Heart right ventricle (tissue), 16 donors: Measurements from ENCODE around the gene C11orf58. TPM values are rescaled to one million over a fixed set of nuclear protein-coding genes. Genes with fewer than 3 reads are reported as not detected.

Source experiments
- ATAC-seq, 8 donors: fragments of 200-7000 bp; cut with Tn5 transposase; one replicate each; pipeline ENCODE4 v1.9.1; 2020; ENCODE audit warnings: mild to moderate bottlenecking in 8 of 8, moderate library complexity in 8 of 8, moderate number of reproducible peaks in 1 of 8
- DNase-seq, 2 donors: peaks; one replicate each; pipeline ENCODE4 v3.0.0-alpha.2; 2020
- H3K27ac ChIP-seq, 10 donors: fragments of 200-600 bp; sonication (generic) in 2 of 10; one replicate each; pipeline versions ENCODE4 v1.5.0 to v1.8.0; 2020 to 2022; ENCODE audit warnings: mild to moderate bottlenecking in 3 of 10
- H3K27me3 ChIP-seq, 7 donors: fragments of 200-600 bp; one replicate each; pipeline ENCODE4 v1.8.0; 2021 to 2022; ENCODE audit warnings: mild to moderate bottlenecking in 2 of 7
- H3K36me3 ChIP-seq, 9 donors: fragments of 200-600 bp; sonication (generic) in 1 of 9; one replicate each; pipeline versions ENCODE4 v1.5.0 to v1.8.0; 2020 to 2022; ENCODE audit warnings: mild to moderate bottlenecking in 2 of 9
- H3K4me1 ChIP-seq, 9 donors: fragments of 200-600 bp; sonication (generic) in 1 of 9; one replicate each; pipeline versions ENCODE4 v1.5.0 to v1.8.0; 2020 to 2022; ENCODE audit warnings: mild to moderate bottlenecking in 4 of 9
- H3K4me3 ChIP-seq, 10 donors: fragments of 200-600 bp; sonication (generic) in 2 of 10; one replicate each; pipeline versions ENCODE4 v1.5.0 to v1.8.0; 2020 to 2022; ENCODE audit warnings: mild to moderate bottlenecking in 7 of 10, moderate library complexity in 2 of 10
- H3K9me3 ChIP-seq, 11 donors: fragments of 200-600 bp in 10 of 11; sonication (generic) in 2 of 11; one replicate each; pipeline versions ENCODE4 v1.5.0 to v1.8.0; 2013 to 2022; ENCODE audit warnings: mild to moderate bottlenecking in 2 of 11, control low read depth in 1 of 11, moderate library complexity in 1 of 11
- WGBS, 2 donors: extraction: QIAGEN DNeasy Blood & Tissue Kit; methylation state at CpG; one replicate each; pipeline ENCODE4 v1.1.7; 2013; ENCODE audit warnings: inconsistent platforms in 1 of 2; 5-methylcytosine and 5-hydroxymethylcytosine counted together
- intact Hi-C, 10 donors: fragments of 100-400 bp; cut with DNase I; formaldehyde crosslinking; loops; one replicate each; pipeline versions ENCODE4 v1.11.1 to v1.14.2; 2022
- long read RNA-seq, 3 donors: library from polyadenylated mRNA; unstranded; transcript quantifications; one replicate each; pipeline ENCODE4 v2.0.0, GENCODE V29; 2020 to 2021
- polyA plus RNA-seq, 2 donors: library from polyadenylated mRNA; stranded (reverse); fragments of 200-250 nt; gene quantifications; one replicate each; pipeline ENCODE4 v1.2.3, GENCODE V29; 2013
- total RNA-seq, 10 donors: library from RNA; stranded (reverse); fragmentation: NEBNext Ultra II Directional in 3 of 10; extraction: Animal tissue kit (Norgen Biotek cat#: 25700) in 3 of 10; gene quantifications; one replicate each; pipeline versions ENCODE4 v1.2.1 to v1.2.4, GENCODE V29; 2021 to 2023
- TF ChIP-seq, protein P1 (sequence below), 9 donors: fragments of 200-600 bp; sonication (generic) in 2 of 9; IDR thresholded peaks; one replicate each; pipeline versions ENCODE4 v1.5.0 to v1.8.0; 2021 to 2022; ENCODE audit warnings: antibody characterized with exemption in 9 of 9, mild to moderate bottlenecking in 5 of 9, moderate library complexity in 1 of 9
- donor health status: Arrhythmogenic right ventricular cardiomyopathy.
- donor health status: ischemic (EF 13 %, LVEDD 7.1; RV severe dilation, severe dysfunction).
- donor health status: healthy with polysubstance abuse.
- donor health status: DM: no; HTN: yes; CAD: no.
- donor health status: DM: no; HTN: no; CAD: no.
- donor health status: ischemic (EF 25% LVEDD 6.9; RV normal size, moderate dysfunction).
- donor health status: ischemic (EF 25% LVEDD 5.7; RV mildly dilated, moderate dysfunction).
- donor health status: healthy.
- donor health status: DM: yes; HTN: yes; CAD: no.
- donor health status: Ischemic cardiomyopathy.
- donor health status: ischemic (EF 35%, LVEDD 5.7; RV mildly dilated, moderate dysfunction).
- donor health status: nonischemic (EF 11% LVEDD 7.7; RV severe dilation, severe dysfunction).
- donor health status: DM: yes; HTN: yes; CAD: no.
- donor health status: PGD.
- donor health status: ischemic (EF 29% LVEDD 5.4; RV normal size, mild dysfunction).
- donor health status: nonischemic (EF 23%, LVEDD 6.1; RV moderate dilation, normal function).

C11orf58 gene
- 100 to 1,000 TPM in 8 of 10 donors, 10 to 100 TPM in 2; 94.9 to 141 (median 110) TPM for total RNA-seq
- 10 to 100 TPM; 70.2 to 83.2 TPM for polyA plus RNA-seq
- long read RNA-seq, donor 1, full-length matches to known transcripts, result 117 of 135 reads
- long read RNA-seq, donor 1, partial matches to known transcripts, result 3 of 135 reads
- long read RNA-seq, donor 1, other reads (novel, unspliced or antisense), result 15 of 135 reads
- long read RNA-seq, donor 2, transcript C11orf58-201 (5 exons, 2,049 nt), result major isoform, 110 of 122 reads
- long read RNA-seq, donor 2, partial matches to known transcripts, result 2 of 122 reads
- long read RNA-seq, donor 2, other reads (novel, unspliced or antisense), result 10 of 122 reads
- long read RNA-seq, donor 3, full-length matches to known transcripts, result 251 of 266 reads
- long read RNA-seq, donor 3, partial matches to known transcripts, result 2 of 266 reads
- long read RNA-seq, donor 3, other reads (novel, unspliced or antisense), result 13 of 266 reads

DNA sequence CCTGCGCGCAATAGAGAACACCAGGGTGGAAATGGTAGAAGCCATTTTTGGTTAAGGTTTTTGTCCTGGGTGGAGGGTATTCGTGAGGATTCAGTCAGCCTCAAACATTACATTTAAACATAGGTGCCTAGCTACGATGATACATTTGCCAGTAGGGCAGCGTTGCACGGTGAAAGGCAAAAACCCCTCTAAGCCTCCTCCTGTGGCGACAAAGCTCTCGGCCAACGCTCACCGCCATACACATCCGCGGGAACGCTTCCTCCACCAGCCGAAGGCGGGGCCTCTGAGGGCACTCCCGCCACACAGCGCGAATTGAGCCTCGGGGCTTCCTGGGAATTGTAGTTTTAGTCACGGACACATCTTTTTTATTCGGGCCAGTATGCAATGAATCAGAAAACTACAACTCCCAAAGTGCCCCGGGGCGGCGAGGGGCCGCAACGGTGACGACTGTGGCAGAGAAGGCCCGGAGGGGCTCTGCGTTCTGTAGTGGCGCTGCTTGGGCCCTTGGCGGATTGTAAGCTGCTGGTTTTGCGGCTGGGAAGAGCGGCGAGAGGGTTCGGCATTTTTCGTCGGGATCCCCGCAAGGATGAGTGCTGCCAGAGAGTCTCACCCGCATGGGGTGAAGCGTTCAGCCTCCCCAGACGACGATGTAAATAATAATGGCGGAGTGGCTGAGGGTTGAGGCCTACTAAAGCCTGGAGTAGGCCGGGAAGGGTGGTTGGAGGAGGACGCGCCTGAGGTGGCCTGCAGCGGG, at the start of gene C11orf58:
C11orf58 (plus strand) TSS at position 455 of the 754 bp plus-strand sequence; CDS start at position 587, 132 bp downstream.
- intact Hi-C loops, result no loop called here
- Histone ChIP-seq H3K36me3 (peaks cover 0 to 16% (median 0%) of the 10 kb centered on the region in 9 donors), H3K4me3 (peak within 1 kb of the TSS; percentile 60 to 93 (median 84)), H3K9me3 (no peaks in the 10 kb centered on the region), H3K27me3 (no peaks in the 10 kb centered on the region), H3K4me1 (peaks cover 0 to 46% (median 37%) of the 10 kb centered on the region in 9 donors), H3K27ac (peak within 1 kb of the TSS; percentile 80 to 98 (median 94))
- WGBS, 2 donors, result 0 to 1% methylated on average over 47 of the region's 47 CpGs
- ATAC-seq (peak; percentile 97 to 99 (median 99)), DNase-seq (peak; percentile 92 to 98)
- TF ChIP-seq, protein P1, sequence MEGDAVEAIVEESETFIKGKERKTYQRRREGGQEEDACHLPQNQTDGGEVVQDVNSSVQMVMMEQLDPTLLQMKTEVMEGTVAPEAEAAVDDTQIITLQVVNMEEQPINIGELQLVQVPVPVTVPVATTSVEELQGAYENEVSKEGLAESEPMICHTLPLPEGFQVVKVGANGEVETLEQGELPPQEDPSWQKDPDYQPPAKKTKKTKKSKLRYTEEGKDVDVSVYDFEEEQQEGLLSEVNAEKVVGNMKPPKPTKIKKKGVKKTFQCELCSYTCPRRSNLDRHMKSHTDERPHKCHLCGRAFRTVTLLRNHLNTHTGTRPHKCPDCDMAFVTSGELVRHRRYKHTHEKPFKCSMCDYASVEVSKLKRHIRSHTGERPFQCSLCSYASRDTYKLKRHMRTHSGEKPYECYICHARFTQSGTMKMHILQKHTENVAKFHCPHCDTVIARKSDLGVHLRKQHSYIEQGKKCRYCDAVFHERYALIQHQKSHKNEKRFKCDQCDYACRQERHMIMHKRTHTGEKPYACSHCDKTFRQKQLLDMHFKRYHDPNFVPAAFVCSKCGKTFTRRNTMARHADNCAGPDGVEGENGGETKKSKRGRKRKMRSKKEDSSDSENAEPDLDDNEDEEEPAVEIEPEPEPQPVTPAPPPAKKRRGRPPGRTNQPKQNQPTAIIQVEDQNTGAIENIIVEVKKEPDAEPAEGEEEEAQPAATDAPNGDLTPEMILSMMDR (IDR thresholded peaks at IDR 0.05), result peak in 2 of 9 donors; percentile 11 to 15

- intact Hi-C loops, result no loop called here
- 79 to 86% methylated on average over 1 of the region's 1 CpG for WGBS, 2 donors
- Histone ChIP-seq H3K36me3 (no peaks in the 10 kb centered on the region), H3K27me3 (no peaks in the 10 kb centered on the region), H3K4me1 (peaks cover 0 to 7% (median 0%) of the 10 kb centered on the region in 9 donors), H3K4me3 (no peak overlapping the region), H3K9me3 (peaks cover 0 to 8% (median 0%) of the 10 kb centered on the region in 11 donors), H3K27ac (no peak overlapping the region)
- no peak for ATAC-seq
- TF ChIP-seq, protein P1 (IDR thresholded peaks at IDR 0.05), result no peak
- DNase-seq, result no peak
These were observed 48.4 kb upstream of the C11orf58 start for GRCh38 chr11:16690086-16690485.

DNA sequence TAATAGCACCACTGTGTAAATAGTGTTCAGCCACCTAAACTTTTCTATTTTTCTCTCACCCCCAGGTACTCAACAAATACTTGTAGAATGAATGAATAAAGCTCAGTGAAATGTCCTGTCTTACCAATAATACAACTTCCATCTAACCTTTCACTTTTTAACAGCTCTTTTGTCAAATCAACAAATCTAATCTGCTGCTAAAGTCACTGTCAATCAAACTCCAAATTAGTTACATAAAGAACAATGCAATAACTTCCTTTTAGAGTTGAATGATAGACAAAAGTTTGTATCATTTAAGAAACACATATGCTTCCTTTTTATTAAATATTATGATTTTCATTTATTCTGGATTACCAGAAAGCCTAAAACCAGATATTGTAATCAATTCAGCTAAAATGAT, 34.7 kb upstream of the C11orf58 start:
- Histone ChIP-seq H3K4me1 (no peaks in the 10 kb centered on the region), H3K27ac (no peak overlapping the region), H3K9me3 (no peaks in the 10 kb centered on the region), H3K27me3 (no peaks in the 10 kb centered on the region), H3K36me3 (no peaks in the 10 kb centered on the region), H3K4me3 (no peak overlapping the region)
- TF ChIP-seq, protein P1 (IDR thresholded peaks at IDR 0.05), result no peak
- DNase-seq, result no peak
- intact Hi-C loops, result no loop called here
- no peak for ATAC-seq

DNA sequence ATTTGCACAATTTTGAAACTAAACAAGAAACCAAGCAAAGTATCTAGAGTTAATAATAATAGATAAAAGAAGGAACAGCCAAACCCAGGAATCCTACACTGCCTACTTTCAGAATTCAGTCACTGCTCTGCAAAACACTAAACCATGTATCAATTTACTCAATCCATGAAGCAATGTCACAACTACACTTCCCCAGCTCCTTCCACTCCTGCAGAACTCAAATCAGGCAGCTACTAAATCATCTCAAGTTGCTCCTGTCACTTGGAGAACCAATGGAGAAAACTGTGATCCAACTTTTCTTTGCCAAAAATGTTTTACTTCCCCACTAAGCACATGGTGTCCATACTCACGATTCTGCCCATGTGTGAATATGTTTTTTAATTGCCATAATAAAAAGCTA, 24.9 kb upstream of the C11orf58 start:
- intact Hi-C loops, result no loop called here

More for the DNA sequence above, 24.9 kb upstream of the C11orf58 start:
- H3K4me1 ChIP-seq, result no peaks in the 10 kb centered on the region
- H3K27ac ChIP-seq, result no peak overlapping the region
- ATAC-seq (no peak), DNase-seq (no peak)
- TF ChIP-seq, protein P1 (IDR thresholded peaks at IDR 0.05), result no peak
- WGBS, 2 donors, result 28 to 65% methylated on average over 1 of the region's 1 CpG
- H3K27me3 ChIP-seq, result no peaks in the 10 kb centered on the region
- no peak overlapping the region for H3K4me3 ChIP-seq
- H3K36me3 ChIP-seq, result no peaks in the 10 kb centered on the region
- H3K9me3 ChIP-seq, result no peaks in the 10 kb centered on the region
